DMS53 treated with DMSO at 0.1 percent for 48 hours (cell line): Measurements from ENCODE around the gene ITPR3.
A peak's percentile ranks its signal among the peaks of the same experiment; 100 is the strongest.
"Not testable (repeated sequence)": the region's sequence is repeated elsewhere in the genome, so short reads cannot be mapped to it uniquely, and the experiment has no call there.

Experiments
- DNase-seq: peaks from one replicate; lab custom pipeline; 2025; ENCODE audit not compliant: unreplicated experiment; lab: John Stamatoyannopoulos, UW

ITPR3 gene

DNA sequence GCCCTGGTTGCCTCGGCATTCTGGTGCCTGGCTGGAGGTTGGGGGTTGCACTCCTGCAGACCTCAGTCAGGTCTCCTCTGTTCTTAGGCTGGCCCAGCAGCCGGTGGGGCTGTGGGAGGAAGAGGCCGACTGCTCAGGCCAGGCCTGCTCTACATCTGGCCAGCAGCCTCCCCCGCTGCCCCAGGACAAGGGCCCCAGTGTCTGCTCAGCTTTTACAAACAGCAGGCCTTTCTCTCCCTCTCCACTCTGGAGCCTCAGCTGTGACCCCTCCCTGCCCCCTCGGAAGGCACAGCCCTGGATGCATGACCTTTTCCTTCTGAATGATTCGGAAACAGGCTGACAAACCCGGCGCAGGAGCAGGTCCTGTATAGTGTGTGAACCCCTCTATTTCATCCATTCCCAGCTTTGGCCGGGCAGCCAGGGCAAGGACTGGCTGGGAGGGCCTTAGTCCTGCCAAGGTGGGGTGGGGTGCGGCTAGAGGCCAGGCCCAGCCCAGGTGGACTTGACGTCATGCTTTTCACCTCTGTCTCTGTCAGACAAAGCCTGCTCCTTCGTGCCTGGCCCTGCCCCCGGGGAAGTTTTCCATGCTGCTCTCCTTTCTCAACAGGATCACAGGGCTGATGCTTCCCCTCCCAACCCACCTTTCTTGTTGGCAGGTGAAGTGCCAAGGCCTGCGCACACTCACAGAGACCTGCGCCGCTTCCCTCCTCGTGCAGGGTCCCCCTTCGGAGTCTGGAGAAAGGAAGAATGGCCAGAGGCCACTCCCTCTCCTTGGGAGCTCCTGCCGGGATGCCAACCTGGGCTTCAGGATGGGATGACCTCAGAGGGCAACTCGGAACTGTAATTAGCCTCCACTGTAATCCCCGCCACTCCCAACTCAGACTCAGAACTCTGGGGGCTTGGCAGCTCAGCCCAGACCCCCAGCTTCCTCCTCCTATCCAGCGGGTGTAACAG lies 10.1 kb upstream of the ITPR3 start:
- DNase-seq = no peak

GRCh38 chr6:33613146-33613794 lies 7.9 kb upstream of the ITPR3 start:
- no peak for DNase-seq

DNA sequence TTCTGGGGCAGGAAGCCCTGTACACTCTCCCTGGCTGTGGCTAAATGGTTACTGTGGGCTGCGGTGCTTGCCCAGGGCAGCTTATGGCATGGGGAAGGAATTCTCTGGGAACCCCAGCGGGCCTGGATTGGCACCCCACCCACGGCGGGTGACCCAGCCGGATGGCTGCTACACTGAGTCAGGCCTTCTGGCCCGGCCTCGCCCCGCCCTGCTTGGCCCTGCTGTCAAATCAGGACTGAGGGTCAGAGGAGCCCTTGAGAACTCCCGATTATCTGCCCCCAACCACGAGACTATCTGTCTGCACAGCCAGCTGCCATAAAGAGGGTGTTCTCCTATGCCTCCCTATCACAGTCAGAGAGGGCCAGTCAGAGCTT lies 7.3 kb upstream of the ITPR3 start:
- no peak for DNase-seq

- no peak for DNase-seq
Measured at GRCh38 chr6:33616113-33616512, 5.0 kb upstream of the ITPR3 start.

- DNase-seq = no peak
Measured at GRCh38 chr6:33616913-33617312, 4.2 kb upstream of the ITPR3 start.

- no peak for DNase-seq
Measured at GRCh38 chr6:33619166-33619840, 1.8 kb upstream of the ITPR3 start.

- peak; percentile 58 for DNase-seq
Measured at GRCh38 chr6:33620158-33620855, 815 bp upstream of the ITPR3 start.

GRCh38 chr6:33621711-33622388 lies 728 bp downstream of the ITPR3 start:
- DNase-seq = peak; percentile 29

DNA sequence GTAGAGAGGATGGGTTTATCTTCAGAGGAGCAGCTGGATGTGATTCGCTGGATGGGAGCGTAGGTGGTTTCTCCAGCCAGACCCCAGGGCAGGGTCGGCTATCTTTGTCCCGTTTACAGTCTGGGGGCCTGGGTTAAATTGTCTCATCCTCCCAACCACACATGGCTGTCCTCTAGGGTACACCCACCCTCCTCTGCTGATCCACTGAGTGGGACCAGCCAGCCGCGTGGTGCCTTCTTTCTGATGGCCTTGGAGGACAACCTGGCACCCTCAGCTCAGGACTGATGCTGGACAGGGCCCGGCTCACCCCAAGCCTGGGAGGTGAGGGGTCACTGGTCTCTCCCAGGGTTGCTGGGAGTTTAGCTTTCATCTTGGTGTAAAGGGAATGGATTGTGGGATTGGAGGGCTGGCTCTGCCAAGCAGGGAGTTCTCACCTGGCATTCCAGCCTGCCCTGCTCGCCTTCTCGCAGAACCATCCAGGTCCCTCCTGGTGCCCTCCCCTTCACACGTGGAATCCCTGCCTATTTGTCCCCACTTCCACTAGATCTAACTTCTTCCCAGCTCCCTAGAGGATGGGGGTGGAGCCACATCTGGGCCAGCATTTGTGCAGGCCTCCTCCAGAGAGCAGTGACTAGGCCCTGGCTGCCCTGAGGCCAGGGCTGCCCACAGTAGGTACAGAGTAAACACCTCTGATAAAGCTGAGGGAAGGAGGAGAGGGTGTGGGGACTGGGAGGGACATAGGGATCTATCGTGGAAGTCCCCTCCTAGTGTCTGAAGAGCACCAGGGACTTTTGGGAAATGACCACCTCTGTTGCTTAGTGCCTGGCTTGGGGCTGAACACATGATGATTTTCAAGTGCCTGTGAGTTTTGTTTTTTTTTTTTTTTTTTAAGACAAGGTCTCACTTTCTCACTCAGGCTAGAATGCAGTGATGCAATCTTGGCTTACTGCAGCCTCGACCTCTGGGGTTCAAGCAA lies 1.6 kb downstream of the ITPR3 start:
- DNase-seq = no peak

- no peak for DNase-seq
Measured at GRCh38 chr6:33623895-33624381, 2.8 kb downstream of the ITPR3 start.

DNA sequence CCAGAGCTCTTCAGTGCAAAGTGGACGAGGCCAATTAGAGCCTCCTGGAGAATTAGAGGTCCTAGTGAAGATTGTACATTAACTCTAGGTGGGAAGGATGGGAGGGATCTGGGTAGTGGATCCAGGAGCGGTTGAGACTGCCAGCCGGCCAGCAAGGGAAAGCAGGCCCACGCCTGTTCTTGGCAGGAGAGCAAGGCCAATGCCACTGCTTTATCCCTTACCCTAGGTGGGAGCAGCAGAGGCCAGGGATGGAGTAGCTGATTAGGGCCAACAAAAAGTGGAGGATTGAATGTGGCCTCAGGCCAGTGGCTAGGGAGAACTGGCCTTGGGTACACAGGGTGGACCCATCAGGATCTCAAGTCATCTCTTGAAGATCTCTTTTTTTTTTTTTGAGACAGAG lies 3.7 kb downstream of the ITPR3 start:
- no peak for DNase-seq

- DNase-seq = no peak
Measured at GRCh38 chr6:33627876-33628275, 6.8 kb downstream of the ITPR3 start.

DNA sequence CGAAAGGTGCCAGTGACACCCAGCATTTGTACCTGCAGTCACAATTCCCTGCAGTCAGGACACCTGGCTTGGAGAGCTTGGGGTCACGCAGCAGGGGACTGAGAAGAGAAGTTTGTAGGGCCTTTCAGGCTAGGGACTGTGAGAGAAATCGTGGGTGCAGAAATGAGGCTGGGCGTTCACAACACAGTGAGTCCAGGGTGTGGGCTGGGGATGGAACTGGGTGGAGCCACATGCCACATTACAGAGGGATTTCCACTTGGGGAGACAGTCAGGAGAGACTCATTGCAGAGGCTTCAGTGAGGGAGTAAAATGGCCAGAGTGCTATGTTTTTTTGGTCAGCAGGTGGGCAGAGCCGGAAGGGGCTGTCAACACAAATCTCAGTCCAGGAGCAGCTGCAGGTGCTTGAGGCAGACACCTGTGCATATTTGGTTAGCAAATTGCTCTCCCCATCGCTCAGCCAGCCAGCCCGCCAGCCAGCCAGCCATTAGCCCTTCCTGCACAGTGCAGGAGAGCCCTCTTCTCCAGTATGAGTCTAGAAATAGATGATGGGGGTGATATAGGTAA lies 7.4 kb downstream of the ITPR3 start:
- DNase-seq = peak; percentile 92

DNA sequence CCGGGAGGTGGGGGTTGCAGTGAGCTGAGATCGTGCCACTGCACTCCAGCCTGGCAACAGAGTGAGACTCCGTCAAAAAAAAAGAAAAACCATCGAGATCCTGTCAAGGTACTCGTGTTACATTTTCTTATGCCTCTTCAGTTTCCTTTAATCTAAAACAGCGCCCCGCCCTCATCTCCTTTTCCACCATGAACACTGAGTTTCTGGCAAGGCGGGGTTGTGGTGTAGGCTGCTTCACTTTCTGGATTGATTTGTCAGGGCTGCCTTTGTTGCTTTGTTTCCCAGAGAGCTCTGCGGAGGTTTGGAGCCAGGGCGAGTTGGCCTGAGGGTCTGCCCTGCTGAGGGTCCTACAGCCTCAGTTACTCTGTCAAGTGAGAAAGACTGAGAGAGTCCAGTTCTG lies 8.9 kb downstream of the ITPR3 start:
- DNase-seq = no peak

GRCh38 chr6:33631521-33631920 lies 10.4 kb downstream of the ITPR3 start:
- not testable (repeated sequence) for DNase-seq

DNA sequence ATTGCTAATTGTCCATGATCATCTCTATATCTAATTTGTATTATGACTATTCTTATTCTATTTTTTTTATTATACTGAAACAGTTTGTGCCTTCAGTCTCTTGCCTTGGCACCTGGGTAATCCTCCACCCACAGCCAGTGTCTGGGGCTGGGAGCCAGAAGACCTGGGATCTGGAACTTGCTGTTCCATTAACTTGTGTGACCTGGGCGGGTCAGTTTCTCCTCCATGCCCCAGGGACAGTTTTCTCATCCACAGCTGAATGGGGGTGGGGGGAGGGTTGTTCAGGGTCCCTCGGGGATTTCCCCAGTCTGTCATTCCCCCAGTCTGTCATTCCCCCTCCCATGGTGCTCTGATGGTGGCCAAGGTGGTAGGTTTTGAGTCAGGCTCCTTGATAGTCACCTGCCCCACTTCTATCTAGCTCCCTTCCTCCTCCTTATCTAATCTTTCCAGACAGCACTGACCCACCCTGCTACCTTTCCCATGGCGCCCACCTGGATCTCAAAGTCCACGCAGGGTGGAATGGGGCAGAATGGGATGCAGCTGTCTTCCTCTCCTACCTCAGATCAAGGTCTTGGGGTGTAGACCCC lies 10.9 kb downstream of the ITPR3 start:
- DNase-seq = no peak

- DNase-seq = no peak
Measured at GRCh38 chr6:33632558-33633039, 11.5 kb downstream of the ITPR3 start.

DNA sequence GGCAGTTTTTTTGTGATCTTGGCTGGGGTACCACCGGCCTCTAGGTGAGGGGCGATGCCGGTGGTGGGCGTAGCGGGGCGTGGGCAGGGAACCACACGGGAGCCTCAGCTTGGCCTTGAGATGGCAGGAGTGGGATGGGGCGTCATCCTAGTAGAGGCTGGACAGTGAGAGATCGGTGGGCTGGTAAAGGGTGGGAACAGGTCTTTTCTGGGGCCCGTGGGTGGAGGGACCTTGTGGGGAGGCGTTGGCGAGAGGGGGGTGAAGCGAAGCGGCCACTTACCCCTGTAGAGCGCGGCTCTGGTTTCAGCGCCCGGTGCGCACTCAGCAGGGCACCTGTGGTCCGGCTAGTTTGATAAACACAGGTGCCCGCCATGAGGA lies 12.0 kb downstream of the ITPR3 start:
- DNase-seq = no peak
